ENCODE results near the gene RINT1.

RINT1 gene

DNA sequence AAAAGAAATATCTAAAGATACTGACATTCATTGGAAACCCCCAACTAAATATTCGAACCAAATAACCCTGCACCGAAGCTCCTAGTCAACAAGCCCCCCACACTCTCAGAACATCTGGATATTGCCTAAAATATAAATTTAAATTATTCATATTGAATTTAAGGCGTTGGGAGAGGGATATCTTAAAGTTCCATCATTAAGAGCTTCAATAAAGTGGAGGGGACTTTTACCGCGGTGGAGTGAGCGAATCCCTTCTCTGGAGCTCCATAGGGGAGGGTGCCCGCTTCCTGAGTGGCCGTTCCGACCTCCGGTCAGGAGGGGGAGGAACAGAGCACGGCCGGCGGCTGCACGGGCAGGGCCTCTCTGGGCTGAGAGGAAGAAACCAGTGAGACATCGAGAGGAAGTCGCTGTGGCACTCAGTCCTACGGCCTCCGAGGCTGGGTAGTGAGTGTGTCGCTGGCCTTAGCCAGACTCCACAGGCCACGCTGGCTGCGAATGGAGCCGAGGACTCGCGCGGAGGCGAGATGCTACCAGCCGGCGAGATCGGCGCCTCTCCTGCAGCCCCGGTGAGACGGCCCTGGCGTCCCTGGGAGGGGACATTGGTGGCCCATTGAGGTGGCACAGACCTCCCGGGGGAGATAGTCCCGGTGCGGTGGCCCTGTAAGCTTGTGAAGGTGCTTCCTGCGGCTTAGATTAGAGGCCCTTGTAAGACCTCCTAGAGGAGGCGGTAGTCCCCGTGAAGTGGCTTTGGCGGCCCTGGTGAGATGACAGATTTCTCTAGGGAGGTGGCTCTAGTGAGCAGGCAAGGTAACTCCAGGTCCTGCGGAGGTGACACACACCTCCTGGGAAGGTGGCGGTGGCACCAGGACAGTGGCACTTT, at the start of gene RINT1:
Gene RINT1 (plus strand): TSS at position 410 of the 880 bp plus-strand sequence. CDS start 115 bp downstream, at position 525.
- TF ChIP-seq, protein P1, sequence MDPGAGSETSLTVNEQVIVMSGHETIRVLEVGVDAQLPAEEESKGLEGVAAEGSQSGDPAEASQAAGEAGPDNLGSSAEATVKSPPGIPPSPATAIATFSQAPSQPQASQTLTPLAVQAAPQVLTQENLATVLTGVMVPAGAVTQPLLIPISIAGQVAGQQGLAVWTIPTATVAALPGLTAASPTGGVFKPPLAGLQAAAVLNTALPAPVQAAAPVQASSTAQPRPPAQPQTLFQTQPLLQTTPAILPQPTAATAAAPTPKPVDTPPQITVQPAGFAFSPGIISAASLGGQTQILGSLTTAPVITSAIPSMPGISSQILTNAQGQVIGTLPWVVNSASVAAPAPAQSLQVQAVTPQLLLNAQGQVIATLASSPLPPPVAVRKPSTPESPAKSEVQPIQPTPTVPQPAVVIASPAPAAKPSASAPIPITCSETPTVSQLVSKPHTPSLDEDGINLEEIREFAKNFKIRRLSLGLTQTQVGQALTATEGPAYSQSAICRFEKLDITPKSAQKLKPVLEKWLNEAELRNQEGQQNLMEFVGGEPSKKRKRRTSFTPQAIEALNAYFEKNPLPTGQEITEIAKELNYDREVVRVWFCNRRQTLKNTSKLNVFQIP (CRISPR knock-in tag; IDR thresholded peaks at IDR 0.05; ENCODE audit: borderline replicate concordance, low read depth) = no peak
- TF ChIP-seq CSRNP3 (CRISPR knock-in tag; IDR thresholded peaks at IDR 0.05) (0 out of 2 replicates have a peak, but pooled peaks have one; percentile 29), ARNTL (CRISPR knock-in tag; IDR thresholded peaks at IDR 0.05; ENCODE audit: borderline replicate concordance, low read depth) (no peak), SNAI2 (CRISPR knock-in tag; IDR thresholded peaks at IDR 0.05) (no peak), ESRRG (CRISPR knock-in tag; IDR thresholded peaks at IDR 0.05) (no peak), TCF4 (CRISPR knock-in tag; IDR thresholded peaks at IDR 0.05; ENCODE audit: borderline replicate concordance) (no peak), CSDC2 (CRISPR knock-in tag; IDR thresholded peaks at IDR 0.05) (no peak), ZNF70 (CRISPR knock-in tag; IDR thresholded peaks at IDR 0.05) (0 out of 2 replicates have a peak, but pooled peaks have one; percentile 41), ZFP3 (CRISPR knock-in tag; IDR thresholded peaks at IDR 0.05) (0 out of 2 replicates have a peak, but pooled peaks have one; percentile 16), ZNF565 (CRISPR knock-in tag; conservative IDR thresholded peaks at IDR 0.05; ENCODE audit: low read depth) (no peak), BACH2 (CRISPR knock-in tag; IDR thresholded peaks at IDR 0.05; ENCODE audit: borderline replicate concordance) (no peak), GLIS3 (CRISPR knock-in tag; IDR thresholded peaks at IDR 0.05) (peak; percentile 37; the same call in 1 of the 2 replicates)
- TF ChIP-seq, protein P2, sequence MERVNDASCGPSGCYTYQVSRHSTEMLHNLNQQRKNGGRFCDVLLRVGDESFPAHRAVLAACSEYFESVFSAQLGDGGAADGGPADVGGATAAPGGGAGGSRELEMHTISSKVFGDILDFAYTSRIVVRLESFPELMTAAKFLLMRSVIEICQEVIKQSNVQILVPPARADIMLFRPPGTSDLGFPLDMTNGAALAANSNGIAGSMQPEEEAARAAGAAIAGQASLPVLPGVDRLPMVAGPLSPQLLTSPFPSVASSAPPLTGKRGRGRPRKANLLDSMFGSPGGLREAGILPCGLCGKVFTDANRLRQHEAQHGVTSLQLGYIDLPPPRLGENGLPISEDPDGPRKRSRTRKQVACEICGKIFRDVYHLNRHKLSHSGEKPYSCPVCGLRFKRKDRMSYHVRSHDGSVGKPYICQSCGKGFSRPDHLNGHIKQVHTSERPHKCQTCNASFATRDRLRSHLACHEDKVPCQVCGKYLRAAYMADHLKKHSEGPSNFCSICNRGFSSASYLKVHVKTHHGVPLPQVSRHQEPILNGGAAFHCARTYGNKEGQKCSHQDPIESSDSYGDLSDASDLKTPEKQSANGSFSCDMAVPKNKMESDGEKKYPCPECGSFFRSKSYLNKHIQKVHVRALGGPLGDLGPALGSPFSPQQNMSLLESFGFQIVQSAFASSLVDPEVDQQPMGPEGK (CRISPR knock-in tag; IDR thresholded peaks at IDR 0.05; ENCODE audit: borderline replicate concordance) = no peak
- ATAC-seq = peak; percentile 100

- peak; percentile 92 for ATAC-seq
- TF ChIP-seq CREB5 (CRISPR knock-in tag; IDR thresholded peaks at IDR 0.05; ENCODE audit: low read depth) (no peak), ISL1 (CRISPR knock-in tag; IDR thresholded peaks at IDR 0.05) (peak; percentile 25; the same call in 1 of the 2 replicates), TCF4 (CRISPR knock-in tag; IDR thresholded peaks at IDR 0.05; ENCODE audit: borderline replicate concordance) (peak; percentile 87), ZNF565 (CRISPR knock-in tag; conservative IDR thresholded peaks at IDR 0.05; ENCODE audit: low read depth) (no peak)
- TF ChIP-seq, protein P2 (CRISPR knock-in tag; IDR thresholded peaks at IDR 0.05; ENCODE audit: borderline replicate concordance) = no peak
- TF ChIP-seq, protein P3, sequence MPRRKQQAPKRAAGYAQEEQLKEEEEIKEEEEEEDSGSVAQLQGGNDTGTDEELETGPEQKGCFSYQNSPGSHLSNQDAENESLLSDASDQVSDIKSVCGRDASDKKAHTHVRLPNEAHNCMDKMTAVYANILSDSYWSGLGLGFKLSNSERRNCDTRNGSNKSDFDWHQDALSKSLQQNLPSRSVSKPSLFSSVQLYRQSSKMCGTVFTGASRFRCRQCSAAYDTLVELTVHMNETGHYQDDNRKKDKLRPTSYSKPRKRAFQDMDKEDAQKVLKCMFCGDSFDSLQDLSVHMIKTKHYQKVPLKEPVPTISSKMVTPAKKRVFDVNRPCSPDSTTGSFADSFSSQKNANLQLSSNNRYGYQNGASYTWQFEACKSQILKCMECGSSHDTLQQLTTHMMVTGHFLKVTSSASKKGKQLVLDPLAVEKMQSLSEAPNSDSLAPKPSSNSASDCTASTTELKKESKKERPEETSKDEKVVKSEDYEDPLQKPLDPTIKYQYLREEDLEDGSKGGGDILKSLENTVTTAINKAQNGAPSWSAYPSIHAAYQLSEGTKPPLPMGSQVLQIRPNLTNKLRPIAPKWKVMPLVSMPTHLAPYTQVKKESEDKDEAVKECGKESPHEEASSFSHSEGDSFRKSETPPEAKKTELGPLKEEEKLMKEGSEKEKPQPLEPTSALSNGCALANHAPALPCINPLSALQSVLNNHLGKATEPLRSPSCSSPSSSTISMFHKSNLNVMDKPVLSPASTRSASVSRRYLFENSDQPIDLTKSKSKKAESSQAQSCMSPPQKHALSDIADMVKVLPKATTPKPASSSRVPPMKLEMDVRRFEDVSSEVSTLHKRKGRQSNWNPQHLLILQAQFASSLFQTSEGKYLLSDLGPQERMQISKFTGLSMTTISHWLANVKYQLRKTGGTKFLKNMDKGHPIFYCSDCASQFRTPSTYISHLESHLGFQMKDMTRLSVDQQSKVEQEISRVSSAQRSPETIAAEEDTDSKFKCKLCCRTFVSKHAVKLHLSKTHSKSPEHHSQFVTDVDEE (CRISPR knock-in tag; IDR thresholded peaks at IDR 0.05) = peak; percentile 36; the same call in 1 of the 2 replicates
Measured at GRCh38 chr7:105487579-105488571, 44.1 kb upstream of the RINT1 start.

Data from SK-N-SH treated with all-trans-retinoic acid at 6 μM for 48 hours (cell line).